Vagina (tissue), 2 donors: Measurements from ENCODE around the gene PCA3.

Source experiments
- POLR2A ChIP-seq, 2 donors: fragments of 450-650 bp; IDR thresholded peaks; one replicate each; pipeline ENCODE4 v1.6.1; 2017; ENCODE audit warnings: antibody characterized with exemption in 2 of 2, mild to moderate bottlenecking in 2 of 2, moderate library complexity in 2 of 2
- POLR2AphosphoS5 ChIP-seq, 2 donors: sonication (generic); formaldehyde crosslinking; IDR thresholded peaks; one replicate each; pipeline ENCODE4 v1.9.0; 2017; ENCODE audit warnings: antibody characterized with exemption in 2 of 2, mild to moderate bottlenecking in 2 of 2, low read depth in 1 of 2; ENCODE audit not compliant: insufficient read depth in 1 of 2
- TF ChIP-seq, protein P1 (sequence below), 3 experiments: fragments of 450-650 bp in 2 of 3; fragments of 200-600 bp in 1 of 3; sonication (generic) in 1 of 3; IDR thresholded peaks; one replicate each; pipeline ENCODE4 v1.5.1; 2017 to 2019; ENCODE audit warnings: antibody characterized with exemption in 3 of 3, mild to moderate bottlenecking in 2 of 3, moderate library complexity in 2 of 3

DNA sequence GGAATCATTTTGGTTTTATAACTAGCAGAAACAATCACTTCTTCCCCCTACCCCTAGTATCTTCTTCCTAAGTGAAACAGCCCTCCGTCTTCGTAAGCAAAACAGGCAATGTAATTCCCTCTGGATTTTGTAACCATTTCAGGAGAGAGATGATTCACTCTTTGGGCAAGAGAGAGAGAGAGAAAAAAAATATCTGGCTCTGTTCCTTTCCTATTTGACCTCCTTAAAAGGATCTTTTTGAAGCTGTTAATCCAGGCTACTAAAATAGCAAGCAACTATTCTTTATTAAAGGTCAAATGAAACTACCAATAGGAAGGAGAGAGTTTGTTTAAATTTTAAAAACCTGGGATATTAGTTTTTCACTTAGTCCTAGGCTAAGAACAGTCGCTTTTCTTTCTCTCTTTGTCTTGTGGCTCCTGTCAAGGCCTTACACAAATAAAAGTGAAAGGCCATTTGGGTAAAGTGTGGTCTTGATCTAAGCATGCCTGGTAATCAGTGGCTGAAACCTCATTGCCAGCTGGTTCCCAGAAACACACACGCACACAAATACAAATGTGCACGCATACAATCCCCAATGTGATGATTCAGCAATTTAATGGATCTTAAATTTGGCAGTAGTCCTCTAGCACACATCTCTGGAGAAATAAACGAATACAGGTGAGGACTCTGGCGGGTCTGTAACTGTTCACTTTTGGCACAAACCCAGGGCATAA is 71.5 kb downstream of the PCA3 start:
- TF ChIP-seq, protein P1, sequence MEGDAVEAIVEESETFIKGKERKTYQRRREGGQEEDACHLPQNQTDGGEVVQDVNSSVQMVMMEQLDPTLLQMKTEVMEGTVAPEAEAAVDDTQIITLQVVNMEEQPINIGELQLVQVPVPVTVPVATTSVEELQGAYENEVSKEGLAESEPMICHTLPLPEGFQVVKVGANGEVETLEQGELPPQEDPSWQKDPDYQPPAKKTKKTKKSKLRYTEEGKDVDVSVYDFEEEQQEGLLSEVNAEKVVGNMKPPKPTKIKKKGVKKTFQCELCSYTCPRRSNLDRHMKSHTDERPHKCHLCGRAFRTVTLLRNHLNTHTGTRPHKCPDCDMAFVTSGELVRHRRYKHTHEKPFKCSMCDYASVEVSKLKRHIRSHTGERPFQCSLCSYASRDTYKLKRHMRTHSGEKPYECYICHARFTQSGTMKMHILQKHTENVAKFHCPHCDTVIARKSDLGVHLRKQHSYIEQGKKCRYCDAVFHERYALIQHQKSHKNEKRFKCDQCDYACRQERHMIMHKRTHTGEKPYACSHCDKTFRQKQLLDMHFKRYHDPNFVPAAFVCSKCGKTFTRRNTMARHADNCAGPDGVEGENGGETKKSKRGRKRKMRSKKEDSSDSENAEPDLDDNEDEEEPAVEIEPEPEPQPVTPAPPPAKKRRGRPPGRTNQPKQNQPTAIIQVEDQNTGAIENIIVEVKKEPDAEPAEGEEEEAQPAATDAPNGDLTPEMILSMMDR (IDR thresholded peaks at IDR 0.05) = no peak
- TF ChIP-seq POLR2A (IDR thresholded peaks at IDR 0.05) (no peak), POLR2AphosphoS5 (IDR thresholded peaks at IDR 0.05; ENCODE audit: insufficient read depth in 1 of 2, low read depth in 1 of 2) (peak in 1 of 2 donors; percentile 79)
